ENCODE measurements around the gene HOXB3.

DNA sequence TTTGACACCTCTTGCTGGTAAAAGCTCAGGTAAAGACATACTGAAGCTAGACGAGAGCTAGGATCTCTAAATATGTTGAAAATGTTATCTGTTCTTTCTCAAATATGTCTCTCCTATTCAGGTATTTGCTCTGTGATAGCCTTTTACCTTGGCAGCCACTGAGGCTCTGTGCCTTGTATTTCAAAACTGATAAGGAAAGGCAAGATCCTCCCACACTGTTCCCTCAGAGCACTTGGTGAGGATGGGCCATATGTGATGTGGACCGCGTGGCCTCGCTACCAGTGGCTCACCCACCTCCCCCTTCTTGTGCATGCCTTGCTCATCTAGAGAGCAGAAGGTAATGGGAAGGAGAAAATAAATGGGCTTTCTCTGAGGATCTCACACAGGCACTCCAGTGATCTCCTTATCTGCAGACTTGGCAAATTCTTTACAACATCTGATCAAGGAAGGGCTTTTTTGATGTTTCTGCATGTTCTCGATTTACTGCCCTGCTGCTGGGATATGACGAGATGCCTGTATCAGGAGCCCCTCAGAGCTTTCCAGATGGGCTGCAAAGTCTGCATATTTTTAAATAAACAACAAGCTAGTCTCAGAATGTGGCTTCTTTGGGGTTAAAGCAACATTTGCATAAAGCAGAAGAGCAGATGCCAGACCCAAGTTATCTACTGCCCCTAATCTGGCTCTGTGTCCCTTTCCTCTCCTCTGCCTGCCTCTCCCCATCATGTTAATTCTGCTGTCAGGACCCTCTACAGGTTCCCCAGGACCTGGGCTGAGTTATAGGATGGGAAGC, 76.2 kb downstream of the HOXB3 start:
- TF ChIP-seq PBX3 (CRISPR knock-in tag; IDR thresholded peaks at IDR 0.05) (no peak), CTCF (tag by site-specific recombination; IDR thresholded peaks at IDR 0.05) (no peak), ZNF10 (tag by site-specific recombination; IDR thresholded peaks at IDR 0.05) (no peak), ZNF16 (tag by site-specific recombination; IDR thresholded peaks at IDR 0.05; ENCODE audit: low read depth) (no peak), REST (tag by site-specific recombination; IDR thresholded peaks at IDR 0.05) (no peak), ZNF140 (tag by site-specific recombination; IDR thresholded peaks at IDR 0.05) (no peak), ZBTB8A (tag by site-specific recombination; IDR thresholded peaks at IDR 0.05) (no peak)
- TF ChIP-seq, protein P1, sequence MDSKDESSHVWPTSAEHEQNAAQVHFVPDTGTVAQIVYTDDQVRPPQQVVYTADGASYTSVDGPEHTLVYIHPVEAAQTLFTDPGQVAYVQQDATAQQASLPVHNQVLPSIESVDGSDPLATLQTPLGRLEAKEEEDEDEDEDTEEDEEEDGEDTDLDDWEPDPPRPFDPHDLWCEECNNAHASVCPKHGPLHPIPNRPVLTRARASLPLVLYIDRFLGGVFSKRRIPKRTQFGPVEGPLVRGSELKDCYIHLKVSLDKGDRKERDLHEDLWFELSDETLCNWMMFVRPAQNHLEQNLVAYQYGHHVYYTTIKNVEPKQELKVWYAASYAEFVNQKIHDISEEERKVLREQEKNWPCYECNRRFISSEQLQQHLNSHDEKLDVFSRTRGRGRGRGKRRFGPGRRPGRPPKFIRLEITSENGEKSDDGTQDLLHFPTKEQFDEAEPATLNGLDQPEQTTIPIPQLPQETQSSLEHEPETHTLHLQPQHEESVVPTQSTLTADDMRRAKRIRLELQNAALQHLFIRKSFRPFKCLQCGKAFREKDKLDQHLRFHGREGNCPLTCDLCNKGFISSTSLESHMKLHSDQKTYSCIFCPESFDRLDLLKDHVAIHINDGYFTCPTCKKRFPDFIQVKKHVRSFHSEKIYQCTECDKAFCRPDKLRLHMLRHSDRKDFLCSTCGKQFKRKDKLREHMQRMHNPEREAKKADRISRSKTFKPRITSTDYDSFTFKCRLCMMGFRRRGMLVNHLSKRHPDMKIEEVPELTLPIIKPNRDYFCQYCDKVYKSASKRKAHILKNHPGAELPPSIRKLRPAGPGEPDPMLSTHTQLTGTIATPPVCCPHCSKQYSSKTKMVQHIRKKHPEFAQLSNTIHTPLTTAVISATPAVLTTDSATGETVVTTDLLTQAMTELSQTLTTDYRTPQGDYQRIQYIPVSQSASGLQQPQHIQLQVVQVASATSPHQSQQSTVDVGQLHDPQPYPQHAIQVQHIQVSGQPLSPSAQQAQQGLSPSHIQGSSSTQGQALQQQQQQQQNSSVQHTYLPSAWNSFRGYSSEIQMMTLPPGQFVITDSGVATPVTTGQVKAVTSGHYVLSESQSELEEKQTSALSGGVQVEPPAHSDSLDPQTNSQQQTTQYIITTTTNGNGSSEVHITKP (tag by site-specific recombination; IDR thresholded peaks at IDR 0.05) = no peak

Data from HEK293 (cell line).